Activated CD4-positive, alpha-beta memory T cell treated with anti-CD3 and anti-CD28 coated beads for 36 hours (primary cell): ENCODE results near the gene METRNL. TPM values are rescaled to one million over a fixed set of nuclear protein-coding genes. Genes with fewer than 3 reads are reported as not detected.
"Not testable (repeated sequence)": the region's sequence is repeated elsewhere in the genome, so short reads cannot be mapped to it uniquely, and the experiment has no call there.

ENCODE experiments used
- CTCF ChIA-PET: fragments of 350-600 bp; sonication (Branson Sonifier 250); formaldehyde crosslinking; loops from one replicate; lab custom pipeline; 2021; ENCODE audit warnings: antibody characterized with exemption, inconsistent platforms; lab: Charles Lee
- POLR2A ChIA-PET: fragments of 350-600 bp; sonication (Branson Sonifier 250); formaldehyde crosslinking; loops from one replicate; lab custom pipeline; 2021; ENCODE audit warnings: antibody characterized with exemption; lab: Charles Lee
- DNase-seq: peaks from one replicate; pipeline ENCODE4 v3.0.0-alpha.2; 2020
- H3K27ac Mint-ChIP-seq: one replicate; pipeline ENCODE4 v1.8.0; 2021; ENCODE audit warnings: mixed read lengths
- H3K27me3 Mint-ChIP-seq: one replicate; pipeline ENCODE4 v1.8.0; 2021; ENCODE audit warnings: mixed read lengths
- H3K36me3 Mint-ChIP-seq: one replicate; pipeline ENCODE4 v1.8.0; 2021; ENCODE audit warnings: mixed read lengths
- H3K4me1 Mint-ChIP-seq: one replicate; pipeline ENCODE4 v1.8.0; 2021; ENCODE audit warnings: low read depth, mixed read lengths
- H3K4me3 Mint-ChIP-seq: one replicate; pipeline ENCODE4 v1.8.0; 2021; ENCODE audit warnings: mild to moderate bottlenecking, mixed read lengths
- H3K9me3 Mint-ChIP-seq: one replicate; pipeline ENCODE4 v1.8.0; 2021; ENCODE audit warnings: mixed read lengths
- intact Hi-C: fragments of 100-400 bp; cut with micrococcal nuclease; formaldehyde crosslinking; loops from one replicate; pipeline ENCODE4 v1.15.1; 2023
- total RNA-seq, 2 experiments: library from RNA; stranded (reverse); gene quantifications; one replicate each; pipeline ENCODE4 v1.2.3, GENCODE V29; 2021

The METRNL gene
- total RNA-seq, 2 experiments from 2014 or later: 62.8 to 71.1 TPM

GRCh38 chr17:83118071-83118841, 38.8 kb downstream of the METRNL start:
- DNase-seq: no peak
- no peak overlapping the region for H3K4me3 Mint-ChIP-seq
- CTCF ChIA-PET: no interaction called here
- H3K27ac Mint-ChIP-seq: no peak overlapping the region
- H3K4me1 Mint-ChIP-seq: peaks cover 12% of the 10 kb centered on the region
- H3K27me3 Mint-ChIP-seq: peaks cover 17% of the 10 kb centered on the region
- intact Hi-C loops: no loop called here
- POLR2A ChIA-PET: no interaction called here
- no peaks in the 10 kb centered on the region for H3K36me3 Mint-ChIP-seq
- H3K9me3 Mint-ChIP-seq: no peaks in the 10 kb centered on the region

- Mint-ChIP-seq H3K27me3 (peaks cover 23% of the 10 kb centered on the region), H3K9me3 (no peaks in the 10 kb centered on the region), H3K4me3 (no peak overlapping the region), H3K4me1 (peaks cover 17% of the 10 kb centered on the region), H3K27ac (no peak overlapping the region), H3K36me3 (no peaks in the 10 kb centered on the region)
- ChIA-PET POLR2A (no interaction called here), CTCF (no interaction called here)
- DNase-seq: peak; percentile 30
- intact Hi-C loops: no loop called here
Observed at GRCh38 chr17:83119987-83120864, 40.8 kb downstream of the METRNL start.

DNA sequence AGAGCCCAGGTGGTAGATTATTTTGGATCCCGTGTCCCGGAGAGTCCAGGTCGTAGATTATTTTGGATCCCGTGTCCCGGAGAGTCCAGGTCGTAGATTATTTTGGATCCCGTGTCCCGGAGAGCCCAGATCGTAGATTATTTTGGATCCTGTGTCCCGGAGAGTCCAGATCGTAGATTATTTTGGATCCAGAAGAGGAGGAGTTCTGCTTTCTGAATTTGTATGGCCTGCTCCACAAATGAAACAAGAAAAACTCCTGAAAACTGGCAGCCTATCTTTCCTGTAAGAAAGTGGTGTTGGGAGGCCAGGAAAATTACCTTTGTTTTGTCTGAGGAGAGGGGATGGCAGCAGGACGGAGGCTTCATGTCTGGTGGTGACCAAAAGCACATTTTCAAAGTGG, 42.1 kb downstream of the METRNL start:
- Mint-ChIP-seq H3K27me3 (peaks cover 35% of the 10 kb centered on the region), H3K4me1 (peaks cover 26% of the 10 kb centered on the region)
- H3K27ac Mint-ChIP-seq, H3K9me3 Mint-ChIP-seq, CTCF ChIA-PET, POLR2A ChIA-PET, H3K36me3 Mint-ChIP-seq, DNase-seq, intact Hi-C loops, H3K4me3 Mint-ChIP-seq: not testable (repeated sequence)

DNA sequence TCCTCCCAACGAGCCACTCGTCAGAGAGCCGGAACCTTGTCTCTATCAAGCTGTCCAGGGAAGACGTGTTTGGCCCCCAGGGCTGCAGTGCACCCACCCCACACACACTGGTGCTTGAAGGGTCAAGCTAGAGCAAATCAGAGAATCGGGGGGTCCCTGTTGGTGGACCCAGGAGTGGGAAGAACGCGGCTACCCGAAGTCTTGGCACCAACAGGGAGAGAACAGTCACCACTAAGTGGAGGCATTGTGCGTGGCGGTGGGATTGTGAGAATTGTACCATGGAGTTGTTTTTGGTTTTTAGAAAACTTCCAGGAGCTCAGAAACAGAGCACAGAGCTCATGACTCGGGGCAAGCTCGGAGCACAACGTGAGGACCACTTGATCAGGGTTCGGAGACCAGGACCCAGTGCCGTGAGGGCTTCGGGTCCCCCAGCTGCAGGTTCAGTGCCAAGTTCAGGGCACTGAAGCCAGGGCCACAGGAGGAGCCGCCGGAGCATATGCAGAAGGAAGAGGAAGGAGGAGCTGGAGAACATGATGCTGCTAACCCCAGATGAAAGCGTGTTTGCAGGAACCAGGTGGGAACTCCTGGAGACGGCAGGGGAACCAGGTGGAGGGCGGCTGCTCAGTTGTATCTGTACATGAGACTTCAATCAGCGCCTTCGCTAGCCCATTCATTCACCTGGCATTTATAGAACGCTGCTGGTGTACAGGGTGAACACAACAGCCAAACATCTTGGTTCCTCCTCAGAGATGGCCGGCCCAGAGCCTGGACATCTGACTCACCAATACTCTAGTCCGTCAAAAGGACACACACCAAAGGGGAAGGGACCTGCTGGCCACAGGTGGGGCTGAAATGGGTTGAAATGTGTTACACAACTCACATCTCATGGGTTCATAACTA, 42.8 kb downstream of the METRNL start:
- H3K4me3 Mint-ChIP-seq: no peak overlapping the region
- peaks cover 38% of the 10 kb centered on the region for H3K27me3 Mint-ChIP-seq
- CTCF ChIA-PET: no interaction called here
- no peak overlapping the region for H3K27ac Mint-ChIP-seq
- POLR2A ChIA-PET: interaction anchor here (0.6 kb wide), 1 partner anchor 393 kb away, joined by 3 read pairs; no protein-coding TSS in a partner anchor
- no peak for DNase-seq
- peaks cover 26% of the 10 kb centered on the region for H3K4me1 Mint-ChIP-seq
- no peaks in the 10 kb centered on the region for H3K9me3 Mint-ChIP-seq
- intact Hi-C loops: no loop called here
- H3K36me3 Mint-ChIP-seq: no peaks in the 10 kb centered on the region

DNA sequence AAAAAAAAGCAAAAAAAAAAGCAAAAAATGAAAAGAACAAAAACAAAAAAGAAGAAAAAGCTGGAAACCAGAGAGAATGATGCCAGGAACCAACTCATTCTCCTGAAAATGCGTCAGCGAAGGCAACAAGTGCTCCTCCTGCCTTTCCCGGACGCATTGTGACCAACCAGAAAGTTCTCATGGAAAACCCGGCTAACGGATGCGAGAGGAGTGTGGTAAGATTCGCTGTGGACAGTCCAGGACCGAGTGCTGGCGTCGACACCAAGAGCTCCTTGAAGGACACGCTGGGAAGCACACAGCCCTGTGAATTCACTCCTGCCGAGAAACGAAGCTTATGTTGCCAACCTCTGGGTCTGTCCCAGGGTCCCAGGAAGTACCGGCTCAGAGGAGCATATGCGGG, 43.4 kb downstream of the METRNL start:
- DNase-seq: no peak
- H3K27ac Mint-ChIP-seq: no peak overlapping the region
- peaks cover 26% of the 10 kb centered on the region for H3K4me1 Mint-ChIP-seq
- ChIA-PET POLR2A (interaction anchor here (0.6 kb wide), 1 partner anchor 394 kb away, joined by 3 read pairs; no protein-coding TSS in a partner anchor), CTCF (no interaction called here)
- H3K27me3 Mint-ChIP-seq: peaks cover 38% of the 10 kb centered on the region
- H3K36me3 Mint-ChIP-seq: no peaks in the 10 kb centered on the region
- H3K9me3 Mint-ChIP-seq: no peaks in the 10 kb centered on the region
- intact Hi-C loops: no loop called here
- H3K4me3 Mint-ChIP-seq: no peak overlapping the region

DNA sequence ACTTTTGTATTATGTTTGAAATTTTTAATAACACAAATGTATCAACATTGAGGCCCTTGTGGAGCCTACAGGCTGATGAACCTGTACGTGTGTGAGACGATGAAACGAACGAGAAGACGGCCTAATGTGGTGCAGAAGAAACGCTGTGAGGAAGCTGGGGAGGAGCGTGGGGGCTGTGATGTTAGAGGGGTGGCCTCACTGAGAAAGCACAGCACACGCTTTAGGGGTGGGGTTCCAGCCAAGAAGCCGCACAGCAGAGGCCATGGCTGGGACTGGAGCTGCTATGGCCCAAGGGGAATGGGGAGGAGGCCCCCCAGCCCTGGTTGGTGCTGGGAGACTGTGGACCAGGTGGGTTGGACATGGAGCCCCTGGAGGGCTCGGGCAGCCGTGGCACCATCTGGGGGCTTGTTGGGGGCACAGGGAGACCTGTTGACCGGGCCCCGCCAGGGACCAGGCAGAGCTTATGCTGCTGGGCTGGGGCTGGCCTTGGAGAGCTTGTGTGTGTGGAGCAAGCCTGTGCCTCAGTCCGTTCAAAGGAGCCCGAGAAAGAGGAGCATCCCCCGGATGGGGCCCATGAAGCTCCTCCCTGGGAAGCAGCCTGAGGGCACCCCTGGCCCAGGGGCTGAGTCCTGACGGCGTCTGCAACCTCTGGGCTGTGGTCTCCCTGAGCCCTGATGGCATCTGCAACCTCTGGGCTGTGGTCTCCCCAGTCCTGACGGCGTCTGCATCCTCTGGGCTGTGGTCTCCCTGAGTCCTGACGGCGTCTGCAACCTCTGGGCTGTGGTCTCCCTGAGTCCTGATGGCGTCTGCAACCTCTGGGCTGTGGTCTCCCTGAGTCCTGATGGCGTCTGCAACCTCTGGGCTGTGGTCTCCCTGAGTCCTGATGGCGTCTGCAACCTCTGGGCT, 44.7 kb downstream of the METRNL start:
- DNase-seq: no peak
- ChIA-PET POLR2A (no interaction called here), CTCF (no interaction called here)
- no peak overlapping the region for H3K27ac Mint-ChIP-seq
- H3K9me3 Mint-ChIP-seq: no peaks in the 10 kb centered on the region
- H3K4me1 Mint-ChIP-seq: peaks cover 24% of the 10 kb centered on the region
- intact Hi-C loops: no loop called here
- H3K36me3 Mint-ChIP-seq: no peaks in the 10 kb centered on the region
- no peak overlapping the region for H3K4me3 Mint-ChIP-seq
- H3K27me3 Mint-ChIP-seq: peaks cover 33% of the 10 kb centered on the region

GRCh38 chr17:83124871-83125514, 45.6 kb downstream of the METRNL start:
- ChIA-PET CTCF (no interaction called here), POLR2A (interaction anchor here (0.9 kb wide), 1 partner anchor 41 kb away, joined by 3 read pairs; no protein-coding TSS in a partner anchor)
- no peaks in the 10 kb centered on the region for H3K9me3 Mint-ChIP-seq
- no peak overlapping the region for H3K4me3 Mint-ChIP-seq
- H3K27me3 Mint-ChIP-seq: peaks cover 32% of the 10 kb centered on the region
- H3K36me3 Mint-ChIP-seq: no peaks in the 10 kb centered on the region
- DNase-seq: peak; percentile 50
- H3K27ac Mint-ChIP-seq: no peak overlapping the region
- intact Hi-C loops: no loop called here
- peaks cover 22% of the 10 kb centered on the region for H3K4me1 Mint-ChIP-seq

DNA sequence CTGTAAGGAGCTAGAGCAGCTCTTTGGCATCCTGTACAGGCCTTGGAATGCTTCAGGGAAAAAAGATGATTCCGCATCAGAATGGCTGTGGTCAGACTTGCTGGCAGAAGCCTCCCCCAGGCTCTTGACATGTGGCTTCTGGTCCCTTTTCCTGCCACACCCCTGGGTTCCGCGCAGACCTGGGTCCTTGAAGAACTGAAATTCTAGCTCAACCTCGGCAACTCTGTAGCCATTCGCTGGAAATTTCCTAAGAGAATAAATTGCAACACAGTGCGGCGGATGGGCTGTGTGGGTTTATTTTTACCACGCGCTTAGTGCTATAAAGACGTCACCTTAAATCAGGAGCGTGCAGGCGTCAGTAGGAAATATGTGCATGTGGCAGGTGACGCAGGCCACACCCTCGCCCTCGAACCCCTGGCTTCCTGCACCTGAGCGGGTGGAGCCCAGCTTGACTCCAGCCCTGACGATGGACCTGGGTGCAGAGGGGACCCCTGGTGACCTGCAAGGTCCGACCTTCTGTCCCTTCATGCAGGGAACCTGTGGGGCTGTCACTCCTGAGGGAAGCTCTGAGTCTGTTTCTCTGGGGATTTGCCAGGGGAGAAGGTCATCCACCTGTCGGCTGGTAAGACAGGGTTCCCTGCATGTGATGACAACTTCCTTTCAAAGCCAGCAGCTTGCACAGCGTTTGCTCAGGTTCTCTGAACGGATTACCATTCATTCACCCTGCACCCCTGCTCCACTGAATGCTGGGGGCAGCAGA, 46.3 kb downstream of the METRNL start:
- Mint-ChIP-seq H3K9me3 (no peaks in the 10 kb centered on the region), H3K4me3 (no peak overlapping the region), H3K27ac (no peak overlapping the region), H3K4me1 (peaks cover 15% of the 10 kb centered on the region), H3K27me3 (peaks cover 30% of the 10 kb centered on the region), H3K36me3 (no peaks in the 10 kb centered on the region)
- DNase-seq: peak; percentile 46
- intact Hi-C loops: no loop called here
- CTCF ChIA-PET: no interaction called here
- POLR2A ChIA-PET: interaction anchor here (0.9 kb wide), 1 partner anchor 42 kb away, joined by 3 read pairs; no protein-coding TSS in a partner anchor

GRCh38 chr17:83126275-83126811, 46.9 kb downstream of the METRNL start:
- H3K4me1 Mint-ChIP-seq: peaks cover 15% of the 10 kb centered on the region
- no peak overlapping the region for H3K27ac Mint-ChIP-seq
- no peaks in the 10 kb centered on the region for H3K9me3 Mint-ChIP-seq
- CTCF ChIA-PET: no interaction called here
- H3K27me3 Mint-ChIP-seq: peaks cover 30% of the 10 kb centered on the region
- DNase-seq: no peak
- no peak overlapping the region for H3K4me3 Mint-ChIP-seq
- H3K36me3 Mint-ChIP-seq: no peaks in the 10 kb centered on the region
- intact Hi-C loops: no loop called here
- POLR2A ChIA-PET: no interaction called here
